Measurements from ENCODE around the gene PSD. TPM values are rescaled to one million over a fixed set of nuclear protein-coding genes. Genes with fewer than 3 reads are reported as not detected.

The PSD gene
- total RNA-seq, 6 experiments from 2014 or later: 0.37 to 1.4 (median 0.69) TPM

GRCh38 chr10:102408728-102409603 lies 9.6 kb downstream of the PSD start:
- Mint-ChIP-seq H3K9me3 (no peaks in the 10 kb centered on the region), H3K4me1 (ENCODE audit: low read depth) (peaks cover 21% of the 10 kb centered on the region), H3K36me3 (ENCODE audit: low read depth) (peaks cover 7% of the 10 kb centered on the region; the same call in 1 of the 2 replicates), H3K27ac (no peak overlapping the region), H3K27me3 (ENCODE audit: insufficient read depth) (peaks cover 56% of the 10 kb centered on the region), H3K4me3 (peak overlapping the region; percentile 47; the same call in 1 of the 2 replicates)
- DNase-seq: no peak
- TF ChIP-seq CTCF (IDR thresholded peaks at IDR 0.05): no peak

- Mint-ChIP-seq H3K9me3 (no peaks in the 10 kb centered on the region), H3K4me1 (ENCODE audit: low read depth) (peaks cover 19% of the 10 kb centered on the region), H3K27ac (no peak overlapping the region), H3K4me3 (peak overlapping the region; percentile 45), H3K27me3 (ENCODE audit: insufficient read depth) (peaks cover 50% of the 10 kb centered on the region), H3K36me3 (ENCODE audit: low read depth) (peaks cover 7% of the 10 kb centered on the region; the same call in 1 of the 2 replicates)
- no peak for TF ChIP-seq CTCF (IDR thresholded peaks at IDR 0.05)
- no peak for DNase-seq
Measured at GRCh38 chr10:102408131-102408727, 10.4 kb downstream of the PSD start.

- no peak for TF ChIP-seq CTCF (IDR thresholded peaks at IDR 0.05)
- no peak overlapping the region for H3K4me3 Mint-ChIP-seq
- no peaks in the 10 kb centered on the region for H3K9me3 Mint-ChIP-seq
- H3K27me3 Mint-ChIP-seq (ENCODE audit: insufficient read depth): peaks cover 47% of the 10 kb centered on the region
- H3K27ac Mint-ChIP-seq: no peak overlapping the region
- DNase-seq: no peak
- H3K36me3 Mint-ChIP-seq (ENCODE audit: low read depth): peaks cover 7% of the 10 kb centered on the region; the same call in 1 of the 2 replicates
- H3K4me1 Mint-ChIP-seq (ENCODE audit: low read depth): peaks cover 15% of the 10 kb centered on the region
Measured at GRCh38 chr10:102407425-102408130, 11.0 kb downstream of the PSD start.

GRCh38 chr10:102406815-102407214 lies 11.8 kb downstream of the PSD start:
- Mint-ChIP-seq H3K27me3 (ENCODE audit: insufficient read depth) (peaks cover 45% of the 10 kb centered on the region), H3K27ac (no peak overlapping the region), H3K9me3 (no peaks in the 10 kb centered on the region), H3K4me1 (ENCODE audit: low read depth) (peaks cover 21% of the 10 kb centered on the region), H3K4me3 (no peak overlapping the region), H3K36me3 (ENCODE audit: low read depth) (peaks cover 7% of the 10 kb centered on the region; the same call in 1 of the 2 replicates)
- no peak for DNase-seq
- TF ChIP-seq CTCF (IDR thresholded peaks at IDR 0.05): no peak

GRCh38 chr10:102405632-102406031 lies 13.0 kb downstream of the PSD start:
- H3K27me3 Mint-ChIP-seq (ENCODE audit: insufficient read depth): peaks cover 33% of the 10 kb centered on the region
- H3K4me1 Mint-ChIP-seq (ENCODE audit: low read depth): peaks cover 27% of the 10 kb centered on the region
- H3K27ac Mint-ChIP-seq: no peak overlapping the region
- no peak overlapping the region for H3K4me3 Mint-ChIP-seq
- no peak for TF ChIP-seq CTCF (IDR thresholded peaks at IDR 0.05)
- no peak for DNase-seq
- no peaks in the 10 kb centered on the region for H3K9me3 Mint-ChIP-seq
- peaks cover 7% of the 10 kb centered on the region; the same call in 1 of the 2 replicates for H3K36me3 Mint-ChIP-seq (ENCODE audit: low read depth)
